ENCODE results near the gene SCN1B.
"Not testable (repeated sequence)": the region's sequence is repeated elsewhere in the genome, so short reads cannot be mapped to it uniquely, and the experiment has no call there.

Gene SCN1B

GRCh38 chr19:35000647-35001501 lies 29.4 kb upstream of the SCN1B start:
- DNase-seq (ENCODE audit: low read depth), result peak; percentile 35

GRCh38 chr19:35002037-35002535 lies 28.2 kb upstream of the SCN1B start:
- DNase-seq (ENCODE audit: low read depth), result no peak

GRCh38 chr19:35004517-35005255 lies 25.6 kb upstream of the SCN1B start:
- no peak for DNase-seq (ENCODE audit: low read depth)

- DNase-seq (ENCODE audit: low read depth), result no peak
Measured at GRCh38 chr19:35005256-35005977, 24.9 kb upstream of the SCN1B start.

- not testable (repeated sequence) for DNase-seq (ENCODE audit: low read depth)
Measured at GRCh38 chr19:35006007-35006341, 24.3 kb upstream of the SCN1B start.

- DNase-seq (ENCODE audit: low read depth), result no peak
Measured at GRCh38 chr19:35006342-35006998, 23.8 kb upstream of the SCN1B start.

- no peak for DNase-seq (ENCODE audit: low read depth)
Measured at GRCh38 chr19:35006999-35007365, 23.3 kb upstream of the SCN1B start.

GRCh38 chr19:35007427-35007826 lies 22.8 kb upstream of the SCN1B start:
- not testable (repeated sequence) for DNase-seq (ENCODE audit: low read depth)

GRCh38 chr19:35008891-35009341 lies 21.4 kb upstream of the SCN1B start:
- no peak for DNase-seq (ENCODE audit: low read depth)

GRCh38 chr19:35009424-35010415 lies 20.6 kb upstream of the SCN1B start:
- no peak for DNase-seq (ENCODE audit: low read depth)

GRCh38 chr19:35011091-35011689 lies 19.1 kb upstream of the SCN1B start:
- DNase-seq (ENCODE audit: low read depth), result no peak

GRCh38 chr19:35011737-35012682 lies 18.3 kb upstream of the SCN1B start:
- no peak for DNase-seq (ENCODE audit: low read depth)

GRCh38 chr19:35013041-35013819 lies 17.0 kb upstream of the SCN1B start:
- peak; percentile 62 for DNase-seq (ENCODE audit: low read depth)

GRCh38 chr19:35013820-35014754 lies 16.2 kb upstream of the SCN1B start:
- DNase-seq (ENCODE audit: low read depth), result no peak

- not testable (repeated sequence) for DNase-seq (ENCODE audit: low read depth)
Measured at GRCh38 chr19:35014774-35015173, 15.5 kb upstream of the SCN1B start.

GRCh38 chr19:35015270-35015953 lies 14.9 kb upstream of the SCN1B start:
- DNase-seq (ENCODE audit: low read depth), result no peak

- no peak for DNase-seq (ENCODE audit: low read depth)
Measured at GRCh38 chr19:35015954-35016351, 14.3 kb upstream of the SCN1B start.

Data from stimulated activated CD4-positive, alpha-beta T cell treated with anti-CD3 and anti-CD28 coated beads, Interleukin-2, amount 100 ng/mL, for 4 hours (primary cell).